NCI-H226 (cell line): ENCODE data around the gene NASP.

Experiments used
- DNase-seq: peaks from one replicate; pipeline ENCODE4 v3.0.0-alpha.2; 2015

Gene NASP

DNA sequence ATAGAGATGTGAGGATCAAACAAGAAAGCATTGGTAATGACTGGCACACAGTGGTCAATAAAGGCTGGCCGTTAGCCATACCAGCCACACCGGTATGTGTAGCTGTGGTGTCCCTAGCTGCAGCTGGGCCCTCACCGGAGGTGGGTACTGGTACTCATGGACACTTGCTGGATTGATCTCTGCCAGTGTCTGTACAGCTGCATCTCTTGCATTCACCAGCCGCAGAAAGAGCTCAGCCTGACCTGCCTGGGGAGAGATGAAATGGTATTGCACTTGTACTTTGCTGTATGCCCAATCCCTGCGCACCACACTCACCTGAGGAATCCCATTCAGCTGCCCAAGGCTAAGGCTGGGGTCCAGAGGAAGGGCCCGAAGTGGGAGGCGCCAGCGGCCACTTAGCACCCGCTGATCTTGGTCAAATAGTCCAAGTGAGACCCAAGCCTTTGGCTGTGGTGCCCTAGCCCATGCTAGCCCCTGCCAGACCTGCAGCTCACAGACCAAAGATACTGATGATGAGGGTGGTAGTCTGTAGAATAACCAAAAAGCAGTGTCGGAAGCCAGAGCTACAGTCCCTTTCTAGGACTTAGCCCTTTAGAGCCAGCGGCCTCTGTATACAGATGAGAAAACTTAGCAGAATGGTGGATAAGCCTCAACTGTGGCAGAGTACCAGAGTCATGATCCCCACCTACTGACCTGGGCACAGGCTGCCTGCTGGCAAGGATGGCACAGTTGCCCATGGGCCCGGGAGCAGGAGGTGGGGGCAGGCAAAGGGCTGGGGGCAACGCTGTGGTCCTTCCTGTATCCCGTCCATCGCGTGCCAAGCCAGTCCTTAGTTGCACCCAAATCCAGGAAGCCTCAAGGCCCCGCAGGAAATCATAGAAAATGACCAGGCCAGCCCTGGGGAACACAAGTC, 37.0 kb downstream of the NASP start:
- DNase-seq = no peak

DNA sequence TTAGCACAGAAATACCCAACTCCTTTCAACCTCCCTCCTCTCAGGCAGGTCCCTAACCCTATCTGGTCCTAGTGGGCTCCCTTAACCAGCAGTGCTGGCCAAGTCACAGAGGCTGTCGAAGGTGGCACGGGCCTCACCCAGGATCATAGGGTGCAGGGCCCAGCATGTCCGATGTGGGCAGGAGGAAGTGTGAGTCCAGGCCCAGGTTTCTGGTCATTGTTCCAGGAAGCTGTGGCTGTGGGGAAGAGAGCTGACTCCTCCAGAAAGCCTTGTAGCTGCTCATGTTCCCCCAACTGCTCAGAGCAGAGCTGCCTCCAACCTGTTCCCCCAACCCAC, 37.6 kb downstream of the NASP start:
- DNase-seq = no peak

DNA sequence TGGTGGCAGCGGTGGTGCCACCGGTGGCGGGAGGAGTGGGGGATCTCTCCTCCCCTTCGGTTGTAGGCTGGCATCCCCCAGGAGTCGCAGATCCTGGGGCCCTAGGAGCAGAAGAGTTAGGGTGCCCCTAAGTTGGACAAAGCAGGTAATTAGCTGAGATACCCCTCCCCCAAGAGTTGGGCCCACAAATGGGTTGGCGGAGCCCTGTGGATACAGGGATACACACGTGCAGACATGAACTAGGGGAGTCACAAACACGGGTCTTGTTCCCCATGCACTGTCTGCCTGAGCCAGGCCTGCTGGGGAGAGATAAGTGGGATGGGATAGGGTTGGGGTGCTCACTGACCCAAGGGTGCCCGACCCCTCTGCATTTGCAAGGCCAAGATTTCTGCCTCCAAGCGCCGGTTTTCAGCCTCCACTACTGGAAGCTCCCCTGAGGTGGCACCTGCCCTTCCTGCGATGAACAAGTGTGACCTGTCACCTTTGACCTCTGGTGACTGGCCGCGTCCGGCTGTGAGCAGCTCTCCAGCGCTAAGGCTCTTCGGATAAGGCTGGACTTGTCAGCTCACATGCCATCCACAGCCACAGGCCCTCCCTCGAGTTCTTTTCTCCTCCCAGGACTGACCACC, 38.2 kb downstream of the NASP start:
- no peak for DNase-seq

DNA sequence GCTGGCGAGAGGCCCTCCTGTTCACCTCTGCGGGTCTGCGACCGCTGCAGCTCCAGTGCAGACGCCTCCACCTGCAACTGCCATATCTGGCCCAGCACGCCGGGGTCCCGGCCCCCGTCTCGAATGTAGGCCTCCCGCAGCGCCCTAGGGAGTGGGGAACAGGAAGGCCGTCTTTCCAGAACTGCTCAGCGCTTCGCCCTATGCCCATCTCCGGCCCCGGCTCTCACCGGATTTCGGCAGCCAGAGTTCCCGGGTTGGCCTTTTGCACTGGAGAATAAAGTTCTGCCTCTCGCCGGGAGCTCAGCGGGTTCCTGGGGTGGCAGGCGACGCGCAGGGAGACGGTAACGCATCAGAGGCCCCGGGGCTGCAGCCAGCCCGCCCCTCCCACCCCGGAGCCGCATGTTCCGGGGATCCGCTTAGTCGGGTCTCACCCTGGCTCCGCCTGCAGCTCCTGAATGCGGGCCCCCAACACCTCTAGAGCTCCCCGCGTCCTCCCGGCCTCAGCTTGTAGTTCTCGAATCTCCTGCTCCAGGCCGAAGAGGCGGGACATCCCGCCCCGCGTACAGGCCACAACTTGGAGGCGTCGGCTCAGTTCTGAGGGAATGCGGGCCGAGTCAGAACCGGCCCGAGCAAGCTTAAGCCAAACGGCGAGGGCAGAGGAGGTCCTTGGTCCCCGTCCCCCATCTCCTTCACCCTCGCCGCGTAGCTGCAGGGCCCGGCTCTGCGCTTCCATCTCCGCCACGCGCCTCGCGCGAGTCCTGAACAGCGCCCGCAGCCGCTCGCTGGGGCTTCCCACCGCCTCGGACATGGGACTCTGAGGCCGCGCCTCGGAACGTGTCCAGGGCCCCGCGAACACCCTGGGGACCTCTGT, 38.9 kb downstream of the NASP start:
- no peak for DNase-seq

DNA sequence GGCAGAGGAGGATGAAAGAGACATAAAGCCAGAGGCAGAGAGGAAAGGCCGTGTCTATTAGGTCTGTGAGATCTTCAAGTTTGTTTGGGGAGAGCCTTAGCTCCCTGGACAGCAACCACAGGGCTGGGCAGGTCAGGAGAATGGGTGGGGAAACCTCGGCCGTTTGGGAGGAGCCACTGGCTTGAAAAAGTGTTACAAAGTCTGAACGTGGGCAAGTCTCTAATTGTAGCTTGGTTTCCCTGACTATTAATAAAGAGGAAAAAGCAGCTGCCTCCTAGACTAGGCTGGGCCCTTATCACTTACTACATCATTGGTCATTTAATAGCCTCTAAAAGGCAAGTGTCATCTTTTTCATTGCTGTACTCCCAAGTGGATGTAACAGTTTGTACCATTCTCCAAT, 40.1 kb downstream of the NASP start, which contains the start of gene CCDC17:
TSS of gene CCDC17 (minus strand) at position 83 of the 400 bp plus-strand sequence. CDS start 145 bp downstream, outside the sequence.
- DNase-seq = no peak

DNA sequence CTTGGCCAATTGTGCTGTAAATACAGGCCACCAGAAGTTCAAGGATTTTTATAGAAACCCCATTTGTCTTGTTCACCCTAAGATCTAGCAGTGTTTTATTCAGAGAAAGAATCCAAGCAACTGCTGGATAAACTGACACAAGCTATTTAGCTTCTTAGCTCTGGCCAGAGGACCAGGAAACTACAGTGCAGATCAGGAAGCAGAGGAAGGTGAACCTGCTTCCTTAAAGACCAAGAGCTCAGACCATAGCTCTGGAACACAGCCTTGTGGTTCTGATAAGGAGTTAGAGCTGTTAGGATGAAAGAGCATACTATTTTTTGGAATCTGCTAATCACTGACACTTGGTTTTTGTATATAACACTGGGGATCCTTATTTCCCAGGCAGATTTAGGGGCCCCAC, 45.2 kb downstream of the NASP start:
- no peak for DNase-seq

DNA sequence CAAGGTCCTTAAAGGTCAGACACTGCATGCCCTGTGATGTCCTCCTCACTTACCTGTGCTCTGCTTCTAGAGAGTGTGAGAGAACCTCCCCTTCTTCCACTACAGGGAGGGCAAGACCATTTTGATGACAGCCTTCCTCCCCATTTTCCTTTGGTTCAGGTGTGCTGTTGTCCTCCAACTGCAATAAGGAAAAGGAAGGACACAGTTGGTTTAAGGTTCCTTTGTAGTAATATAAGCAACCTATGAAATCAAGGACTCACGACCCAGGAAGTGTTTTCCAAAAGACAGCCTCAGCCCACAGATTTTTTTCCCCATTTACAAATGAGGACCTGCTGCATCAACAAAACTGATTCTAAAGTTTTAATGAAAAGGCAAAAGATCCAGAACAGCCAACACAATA, 46.6 kb downstream of the NASP start:
- no peak for DNase-seq

DNA sequence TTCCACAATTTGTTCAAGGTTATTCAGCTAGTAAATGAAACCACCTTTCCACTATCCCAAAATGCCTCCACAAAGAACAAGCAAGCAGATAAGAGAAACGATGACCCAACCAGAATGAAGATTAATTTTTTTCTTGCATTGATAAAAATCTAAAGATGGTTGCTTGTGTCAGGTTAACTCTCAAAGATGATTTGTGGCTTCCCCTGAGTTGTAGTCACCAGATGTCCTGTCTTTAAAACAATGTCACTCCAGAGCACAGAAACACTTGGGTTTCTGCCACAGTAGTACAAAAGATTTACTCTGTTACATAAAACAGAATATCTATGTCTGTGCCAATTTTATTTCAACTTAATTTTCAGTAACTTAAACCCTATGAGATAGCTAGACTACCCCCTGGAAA, 51.4 kb downstream of the NASP start:
- DNase-seq = no peak

DNA sequence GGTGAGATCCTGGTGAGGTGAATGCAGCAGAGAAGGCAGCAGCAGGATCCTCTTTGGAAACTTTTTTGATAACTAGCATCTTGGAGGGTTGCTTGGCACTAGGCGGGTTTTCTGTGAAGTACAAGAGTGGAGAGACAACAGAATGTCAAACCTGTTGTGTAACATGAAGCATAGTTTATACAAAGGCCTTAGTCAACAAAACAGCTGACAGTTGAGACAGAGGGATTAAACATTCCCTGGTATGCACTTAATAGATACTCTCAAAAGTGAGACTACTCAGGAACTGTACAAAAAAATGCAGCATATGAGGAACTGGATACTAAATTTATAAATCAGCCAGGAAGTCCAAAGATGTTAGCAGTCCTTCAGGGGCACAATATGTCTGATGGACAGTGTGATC, 56.5 kb downstream of the NASP start:
- DNase-seq = no peak

DNA sequence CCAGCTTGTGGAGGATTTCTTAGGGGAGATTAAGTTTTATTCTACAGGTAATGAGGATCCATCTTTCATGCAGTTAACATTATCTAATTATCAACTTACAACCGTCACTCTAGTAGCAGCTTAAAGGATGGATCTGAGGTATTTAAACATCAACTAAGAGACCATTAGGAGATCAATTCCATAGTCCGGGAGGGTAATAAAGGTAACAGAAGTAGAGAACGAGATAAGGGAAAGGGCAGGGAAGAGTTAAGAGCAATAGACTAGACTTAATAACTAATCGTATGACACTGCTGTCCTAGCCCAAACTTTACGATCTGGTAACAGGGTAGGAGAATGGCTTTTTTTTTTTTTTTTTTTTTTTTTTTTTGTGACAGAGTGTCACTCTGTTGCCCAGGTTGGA, 59.5 kb downstream of the NASP start:
- no peak for DNase-seq

DNA sequence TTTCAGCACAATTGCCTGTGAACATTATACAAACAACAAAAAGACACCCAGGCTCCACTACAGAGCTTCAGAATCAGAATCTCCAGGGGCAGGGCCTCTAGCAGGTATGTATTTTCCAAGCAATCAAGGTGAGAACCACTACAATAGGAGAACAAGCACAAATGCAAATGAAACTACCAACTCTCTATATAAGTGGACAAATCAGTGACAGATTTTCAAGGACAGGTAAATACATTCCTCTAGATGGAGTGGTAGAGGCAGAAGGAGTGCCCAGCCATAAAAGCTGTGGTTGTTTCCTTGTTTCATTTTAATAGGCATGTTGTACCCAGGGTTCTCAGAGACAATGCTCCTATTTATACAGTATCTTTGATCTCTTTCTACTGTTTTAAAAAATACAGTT, 60.1 kb downstream of the NASP start:
- DNase-seq = no peak

DNA sequence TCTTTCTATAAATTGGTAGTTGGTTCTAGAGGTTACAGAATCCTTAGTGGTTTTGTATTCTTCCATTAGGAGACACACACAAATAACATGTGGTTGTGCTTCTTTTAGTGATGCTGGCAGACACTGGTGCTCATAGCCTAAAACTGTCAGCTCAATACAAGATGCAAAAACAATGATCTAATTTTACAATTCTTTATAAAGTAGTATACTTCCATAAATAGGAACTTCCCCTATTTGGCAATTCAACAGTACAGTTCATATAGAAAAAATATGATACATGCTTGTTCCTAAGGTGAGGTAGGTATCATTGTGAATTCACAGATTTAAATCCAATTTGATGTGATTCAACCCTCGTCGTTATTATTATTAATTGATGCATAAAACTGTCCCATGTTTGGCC, 60.8 kb downstream of the NASP start:
- no peak for DNase-seq

DNA sequence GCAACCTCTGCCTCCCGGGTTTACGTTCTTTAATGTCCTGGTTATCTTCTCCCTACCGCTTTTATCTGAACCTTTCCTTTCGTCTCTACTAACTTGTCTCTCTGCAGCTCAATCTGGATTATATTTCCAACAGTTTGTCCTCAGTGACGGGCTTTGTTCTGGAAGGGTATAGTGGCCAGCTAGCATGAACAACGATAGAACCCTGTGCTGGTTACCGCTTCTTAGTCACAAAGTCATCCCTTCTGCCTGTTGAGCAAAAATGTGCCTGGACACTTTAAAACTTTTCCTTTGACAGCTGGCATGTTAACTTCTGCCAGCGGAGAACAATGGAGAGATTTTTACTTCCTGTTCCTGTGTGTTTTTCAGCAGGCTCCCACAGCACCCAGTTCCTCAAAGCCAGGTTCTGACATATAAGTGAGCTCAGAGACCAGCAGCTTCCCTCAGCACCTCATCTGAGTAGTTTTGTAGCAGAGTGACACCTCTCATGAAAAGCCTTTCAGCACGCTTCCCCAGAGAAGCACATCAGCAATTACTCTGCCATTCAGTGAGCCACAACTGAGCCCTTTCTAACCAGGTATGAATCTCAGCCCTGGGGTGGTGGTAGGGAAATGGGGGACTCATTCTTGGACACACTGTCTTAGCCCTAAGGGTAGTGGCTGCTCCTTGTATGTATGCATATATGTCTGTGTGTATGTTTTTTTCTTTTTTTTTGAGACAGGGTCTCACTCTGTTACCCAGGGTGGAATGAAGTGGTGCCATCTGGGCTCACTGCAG, 63.6 kb downstream of the NASP start:
- DNase-seq = no peak

DNA sequence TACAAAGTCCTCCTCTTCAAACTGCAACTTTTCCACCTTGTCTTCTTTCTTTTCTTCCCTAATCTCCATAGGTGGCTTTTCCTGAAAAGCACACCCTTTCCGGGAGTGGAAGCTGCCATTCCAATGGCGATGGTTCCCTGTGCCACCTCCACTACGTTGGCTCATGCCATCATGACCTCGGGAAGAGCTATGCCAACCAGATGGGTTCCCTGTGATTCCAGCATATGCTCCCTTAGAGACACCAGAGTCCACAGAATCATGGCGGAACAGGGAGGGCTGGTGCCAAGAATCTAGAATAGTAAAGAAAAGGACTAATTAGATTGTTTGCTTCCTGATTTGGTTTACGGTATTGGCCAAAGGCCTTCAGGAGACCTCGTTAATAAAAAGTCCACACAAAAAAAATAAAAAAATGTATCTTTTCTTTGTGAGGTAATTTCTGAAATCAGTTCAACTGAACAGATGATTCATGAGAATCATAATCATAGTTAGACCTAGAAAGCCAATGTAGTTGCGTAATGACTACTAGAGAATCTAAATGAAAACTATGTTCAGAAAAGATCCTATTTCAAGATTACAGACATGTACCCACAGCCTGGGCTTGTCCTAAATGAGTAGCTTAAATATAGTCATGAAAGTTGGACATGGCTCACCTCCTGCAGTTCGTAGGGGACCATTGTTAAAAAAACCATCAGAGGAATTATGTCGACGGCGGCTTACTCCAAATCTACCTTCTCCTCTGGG, 70.9 kb downstream of the NASP start:
- DNase-seq = no peak

DNA sequence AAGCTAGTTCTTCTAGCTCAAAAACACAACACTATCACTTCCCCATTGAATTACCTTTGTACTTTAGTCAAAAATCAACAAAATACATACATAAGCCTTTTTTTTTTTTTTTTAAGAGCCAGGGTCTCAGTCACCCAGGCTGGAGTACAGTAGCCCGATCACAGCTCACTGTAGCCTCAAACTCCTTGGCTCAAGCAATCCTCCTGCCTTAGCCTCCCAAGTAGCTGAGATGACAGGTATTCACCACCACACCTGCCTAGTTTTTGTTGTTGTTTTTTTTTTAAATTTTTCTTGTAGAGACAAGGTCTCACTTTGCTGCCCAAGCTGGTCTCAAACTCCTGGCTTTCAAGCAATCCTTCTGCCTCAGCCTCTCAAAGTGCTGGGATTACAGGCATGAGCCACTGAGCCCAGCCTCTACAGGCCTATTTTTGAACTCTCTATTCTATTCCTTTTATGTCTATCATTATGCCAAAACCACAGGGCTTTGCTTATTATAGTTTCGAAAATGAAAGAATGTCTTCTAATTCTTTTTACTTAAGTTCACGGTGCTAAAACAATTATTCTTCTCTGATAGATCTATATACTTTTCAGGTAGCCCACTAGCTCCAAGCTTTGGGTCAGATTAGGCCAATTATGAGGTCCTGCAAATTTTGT, 72.9 kb downstream of the NASP start:
- DNase-seq = no peak

DNA sequence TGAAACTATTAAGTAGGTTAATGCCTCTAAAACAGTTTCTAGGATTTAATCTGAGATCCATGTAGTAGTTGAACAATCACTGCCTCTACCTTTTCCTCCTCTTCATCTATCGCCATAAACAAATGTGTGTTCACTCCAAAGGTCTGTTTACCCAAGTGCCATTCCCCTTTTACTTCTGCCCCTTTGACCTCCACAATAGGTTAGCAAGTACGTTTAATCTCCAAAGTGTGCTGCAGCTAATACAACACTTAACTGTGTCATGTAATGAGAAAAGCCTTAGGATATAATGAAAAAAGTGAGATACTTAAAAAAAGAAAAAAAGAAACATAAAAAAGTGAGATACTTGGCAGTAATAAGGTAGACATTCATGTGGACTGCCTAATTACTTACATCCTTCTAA, 74.3 kb downstream of the NASP start:
- no peak for DNase-seq

DNA sequence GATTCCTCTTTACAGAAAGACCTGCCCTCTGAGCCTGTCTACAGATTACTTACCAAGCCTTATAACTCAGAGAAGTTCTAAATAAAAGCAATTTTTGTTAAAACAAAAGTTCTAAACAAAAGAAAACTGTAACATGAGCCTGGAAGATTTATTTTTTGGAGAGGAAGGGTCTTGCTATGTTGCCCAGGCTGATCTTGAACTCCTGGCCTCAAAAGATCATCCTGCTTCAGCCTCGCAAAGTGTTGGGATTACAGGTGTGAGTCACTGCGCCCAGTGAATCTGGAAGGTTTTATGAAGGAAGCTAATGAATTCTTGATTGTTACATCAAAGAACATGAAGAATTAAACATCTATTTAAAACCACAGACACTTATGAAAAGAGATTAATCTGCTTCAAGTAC, 75.4 kb downstream of the NASP start:
- no peak for DNase-seq

DNA sequence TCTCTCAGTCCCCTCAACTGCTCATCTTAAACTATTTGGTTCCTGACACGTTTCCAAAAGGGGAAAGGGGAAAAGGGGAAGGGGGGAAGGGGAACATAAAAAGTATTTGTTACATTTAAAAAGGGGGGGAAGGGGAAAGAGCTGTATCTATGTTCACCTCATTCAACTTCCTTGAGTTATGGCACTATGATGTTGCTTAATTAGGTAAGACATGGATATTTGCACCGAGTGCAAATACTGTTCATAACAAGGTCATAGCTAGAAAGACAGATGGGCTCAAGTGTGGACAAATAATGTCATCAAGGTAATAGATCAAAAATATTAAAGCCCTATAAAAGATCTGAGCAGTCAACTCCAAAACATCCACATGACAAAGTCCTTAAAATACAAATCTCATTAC, 76.5 kb downstream of the NASP start:
- DNase-seq = no peak

DNA sequence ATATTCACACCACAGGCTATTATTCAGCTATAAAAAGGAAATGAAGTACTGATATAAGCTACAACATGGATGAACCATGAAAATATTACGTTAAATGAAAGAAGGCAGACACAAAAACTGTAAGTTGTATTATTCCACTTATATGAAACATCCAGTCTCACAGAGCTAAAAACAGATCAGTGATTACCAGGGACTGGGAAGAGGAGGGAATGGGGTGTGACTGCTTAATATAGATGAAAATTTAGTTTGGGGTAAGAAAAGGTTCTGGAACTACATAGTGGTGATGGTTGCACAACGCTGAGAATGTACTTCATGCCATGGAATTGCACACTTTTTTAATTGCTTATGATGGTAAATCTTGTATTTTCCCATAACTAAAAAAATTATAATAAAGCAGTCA, 83.0 kb downstream of the NASP start:
- DNase-seq = no peak

DNA sequence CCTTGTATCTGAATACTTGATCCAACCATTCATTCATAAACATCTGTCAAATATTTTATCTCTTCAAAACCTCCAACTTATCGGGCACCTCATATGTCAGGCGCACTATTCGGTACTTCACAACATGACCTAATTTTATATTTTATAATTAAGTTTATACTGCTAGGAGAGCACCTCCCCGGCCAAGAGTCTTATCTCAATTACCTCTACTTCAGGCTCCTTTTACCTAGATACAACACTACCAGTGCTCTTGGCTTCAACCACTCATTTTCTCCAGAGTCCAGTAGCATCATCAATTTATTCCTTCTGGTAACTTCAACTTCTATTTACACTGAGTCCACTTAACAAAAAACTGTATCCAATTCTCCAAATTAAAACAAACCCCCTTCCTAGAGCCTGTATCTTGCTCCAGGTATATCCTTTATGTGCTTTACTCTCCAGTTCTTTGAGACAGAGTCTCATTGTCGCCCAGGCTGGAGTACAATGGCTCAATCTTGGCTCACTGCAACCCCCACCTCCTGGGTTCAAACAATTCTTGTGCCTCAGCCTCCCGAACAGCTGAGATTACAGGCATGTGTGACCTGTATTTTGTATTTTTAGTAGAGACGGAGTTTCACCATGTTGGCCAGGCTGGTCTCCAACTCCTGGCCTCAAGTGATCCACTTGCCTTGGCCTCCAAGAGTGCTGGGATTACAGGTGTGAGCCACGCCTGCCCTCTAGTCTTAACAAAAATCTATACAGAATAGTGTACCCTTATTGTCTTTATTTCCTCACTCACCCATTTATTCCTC, 83.7 kb downstream of the NASP start:
- DNase-seq = no peak
